Right ventricle myocardium superior (tissue), 1 donor: Measurements from ENCODE around the gene EYS. TPM values are rescaled to one million over a fixed set of nuclear protein-coding genes. Genes with fewer than 3 reads are reported as not detected.
"Not testable (repeated sequence)": the region's sequence is repeated elsewhere in the genome, so short reads cannot be mapped to it uniquely, and the experiment has no call there.

Experiments used
- ATAC-seq: fragments of 200-7000 bp; cut with Tn5 transposase; one replicate; pipeline ENCODE4 v1.9.1; 2020; ENCODE audit warnings: mild to moderate bottlenecking; ENCODE audit not compliant: poor library complexity
- DNase-seq: peaks from one replicate; pipeline ENCODE4 v3.0.0-alpha.2; 2020
- intact Hi-C: fragments of 100-400 bp; cut with DNase I; formaldehyde crosslinking; loops from one replicate; pipeline ENCODE4 v1.11.2; 2022
- total RNA-seq: library from RNA; stranded (reverse); fragmentation: NEBNext Ultra II Directional; extraction: Animal tissue kit (Norgen Biotek cat#: 25700); gene quantifications from one replicate; pipeline ENCODE4 v1.2.1, GENCODE V29; 2021
- donor health status: DM: no; HTN: yes; CAD: no; lungs with severe emphysema.

The EYS gene
- total RNA-seq, 1 donor from 2014 or later, result not detected

DNA sequence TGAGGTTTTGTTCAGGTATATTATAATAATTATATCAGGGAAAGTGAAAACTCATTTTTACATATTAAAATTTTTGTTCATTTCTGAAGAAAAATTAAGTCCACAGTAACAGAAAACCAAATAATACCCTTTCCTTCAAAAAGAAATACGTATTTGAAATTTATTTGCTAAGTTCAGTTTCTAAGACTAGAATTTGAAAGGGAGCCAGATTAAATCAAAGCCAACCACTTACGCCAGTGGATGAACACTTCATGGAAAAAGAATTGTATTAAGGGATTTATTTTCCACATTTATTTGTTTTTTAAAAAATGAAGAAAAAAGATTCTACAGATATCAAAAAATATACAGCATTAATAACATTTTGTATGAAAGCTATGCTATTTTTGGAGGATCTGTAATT lies 654.4 kb downstream of the EYS start:
- intact Hi-C loops, result no loop called here
- ATAC-seq (no peak), DNase-seq (no peak)

DNA sequence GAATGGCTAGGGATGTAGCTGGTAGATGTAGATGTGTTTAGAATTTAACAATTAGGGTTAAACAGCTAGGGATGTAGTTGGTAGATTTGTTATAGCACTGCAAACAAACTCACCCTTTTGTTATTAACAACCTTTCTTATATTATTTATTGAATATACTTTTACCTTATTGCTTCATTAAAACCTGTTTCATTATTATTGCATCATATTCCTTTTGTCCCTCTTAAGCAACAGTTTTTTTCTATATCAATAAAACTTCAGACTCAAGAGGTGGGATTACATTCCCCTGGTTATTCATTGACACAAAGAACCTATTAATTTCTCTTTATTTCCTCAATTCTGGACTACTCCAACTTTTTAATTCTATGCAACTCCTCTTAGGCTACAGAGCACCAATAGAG lies 661.2 kb downstream of the EYS start:
- no peak for DNase-seq
- intact Hi-C loops, result no loop called here
- no peak for ATAC-seq

DNA sequence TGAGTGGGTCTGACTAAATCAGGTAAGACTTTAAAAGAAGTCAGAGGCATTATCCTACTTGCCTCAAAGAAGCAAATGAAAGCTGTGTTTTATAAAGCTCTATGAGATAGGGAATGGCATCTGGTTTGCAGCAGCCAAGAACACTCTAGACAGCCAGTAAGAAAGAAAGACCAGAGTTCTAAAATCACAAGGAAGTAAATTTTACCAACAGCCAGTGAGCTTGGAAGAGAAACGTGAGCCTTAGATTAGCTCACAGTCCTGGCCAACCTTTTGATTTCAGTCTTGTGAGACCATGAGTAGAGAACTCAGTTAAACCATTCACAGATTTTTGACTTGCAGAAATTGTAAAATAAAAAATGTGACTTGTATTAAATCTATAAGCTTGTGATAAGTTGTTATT lies 693.0 kb downstream of the EYS start:
- DNase-seq (no peak), ATAC-seq (no peak)
- intact Hi-C loops, result no loop called here

DNA sequence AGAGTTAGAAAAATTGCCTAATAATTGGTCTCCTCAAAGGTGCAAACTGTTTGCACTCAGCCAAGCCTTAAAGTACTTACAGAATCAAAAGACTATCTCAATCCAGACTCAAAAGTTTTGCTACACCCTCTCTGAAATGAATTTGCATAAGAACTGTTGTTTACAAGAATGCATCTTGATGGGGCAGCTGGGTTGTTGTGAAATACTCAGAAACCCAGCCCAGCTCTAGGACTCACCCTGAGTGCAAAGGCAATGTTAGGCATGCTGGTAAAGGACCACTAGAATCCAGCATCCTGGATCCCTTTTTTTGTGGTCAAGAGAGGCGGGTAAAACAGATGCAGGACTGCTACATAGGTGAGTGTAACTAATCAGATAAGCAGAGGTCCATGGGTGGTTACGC lies 700.2 kb downstream of the EYS start:
- intact Hi-C loops, result no loop called here
- no peak for ATAC-seq
- DNase-seq, result no peak

DNA sequence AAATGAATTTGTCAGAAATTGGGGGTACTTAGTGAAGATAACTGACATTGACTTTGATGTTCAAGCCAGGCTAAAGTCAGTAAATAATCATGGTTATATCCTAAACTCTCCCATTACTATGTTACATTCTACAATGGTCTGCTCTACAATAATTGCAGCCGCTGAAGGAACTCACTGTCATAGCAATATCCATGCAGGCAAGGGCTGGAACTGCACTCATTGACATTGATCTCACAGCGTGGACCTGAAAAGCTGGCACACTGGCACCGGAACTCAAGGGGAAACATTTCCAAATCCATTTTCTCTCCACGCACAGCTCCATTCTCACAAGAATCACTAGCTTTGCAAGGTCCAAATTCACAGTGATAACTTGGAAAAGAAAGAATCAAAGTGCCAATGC lies 702.7 kb downstream of the EYS start:
- ATAC-seq (no peak), DNase-seq (no peak)
- intact Hi-C loops, result no loop called here

DNA sequence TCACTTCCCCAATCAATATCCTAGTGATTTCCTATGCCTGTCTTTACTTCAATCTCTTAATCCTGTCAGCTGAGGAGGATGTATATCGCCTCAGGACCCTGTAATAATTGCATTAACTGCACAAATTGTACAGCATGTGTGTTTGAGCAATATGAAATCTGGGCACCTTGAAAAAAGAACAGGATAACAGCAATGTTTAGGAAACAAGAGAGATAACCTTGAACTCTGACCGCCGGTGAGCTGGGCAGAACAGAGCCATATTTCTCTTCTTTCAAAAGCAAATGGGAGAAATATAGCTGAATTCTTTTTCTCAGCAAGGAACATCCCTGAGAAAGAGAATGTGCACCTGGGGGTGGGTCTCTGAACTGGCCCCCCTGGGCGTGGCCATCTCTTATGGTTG lies 704.1 kb downstream of the EYS start:
- DNase-seq, intact Hi-C loops, ATAC-seq: not testable (repeated sequence)

DNA sequence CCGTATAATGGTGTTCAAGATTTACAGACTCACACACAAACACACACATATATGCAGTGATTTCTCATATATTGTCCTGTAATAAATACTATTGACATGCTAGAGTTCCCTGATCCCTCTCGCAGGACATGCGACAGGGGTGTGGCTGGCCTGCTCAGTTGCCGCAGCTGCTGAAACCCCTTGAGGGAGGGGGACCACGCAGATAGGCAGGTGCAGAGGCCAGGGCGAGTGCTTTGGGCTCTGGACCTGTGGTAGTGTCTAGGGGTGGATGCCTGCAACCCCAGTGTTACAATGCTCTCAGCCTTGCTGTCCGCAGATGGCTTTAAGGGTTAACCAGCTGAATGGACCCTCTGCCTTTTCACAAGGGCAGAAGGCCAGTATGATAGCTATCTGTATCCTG lies 706.2 kb downstream of the EYS start:
- intact Hi-C loops, result no loop called here
- DNase-seq (no peak), ATAC-seq (no peak)

DNA sequence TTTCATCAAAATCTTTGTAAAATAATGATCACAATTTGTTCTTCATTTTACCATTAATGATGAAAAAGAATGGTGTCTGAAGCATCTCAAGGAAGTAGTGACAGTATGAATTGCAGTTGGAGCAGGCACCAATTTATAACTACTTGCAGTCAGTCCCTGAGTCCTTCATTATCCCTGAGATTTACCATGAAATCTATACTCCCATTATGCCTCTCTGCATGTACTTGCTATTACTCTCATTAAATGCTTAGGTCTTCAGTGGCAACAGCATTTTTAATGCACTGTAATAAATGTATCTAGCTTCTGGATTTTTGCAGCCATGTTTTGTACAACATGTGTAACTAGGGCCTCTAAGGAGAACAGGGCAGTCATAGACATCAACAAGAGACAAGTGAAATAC lies 708.8 kb downstream of the EYS start:
- ATAC-seq (no peak), DNase-seq (no peak)

DNA sequence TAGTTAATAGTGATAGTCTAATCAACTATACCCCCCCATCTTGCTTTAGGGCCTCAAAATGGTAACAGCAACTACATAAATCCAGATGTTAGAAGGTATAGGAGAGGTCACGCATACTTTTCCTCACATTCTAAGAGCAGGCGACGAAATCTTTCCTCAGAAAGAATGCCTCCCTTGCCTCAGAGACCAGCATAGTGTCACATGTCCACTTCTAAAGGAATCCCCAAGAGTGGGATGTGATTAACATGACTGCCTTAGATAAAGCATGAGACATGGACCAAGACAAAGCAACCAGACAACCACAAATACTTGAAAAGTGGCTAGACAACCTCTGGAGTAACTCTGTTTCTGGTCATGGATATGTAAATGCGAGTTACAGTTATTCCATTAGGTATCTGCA lies 710.7 kb downstream of the EYS start:
- ATAC-seq, result no peak
- intact Hi-C loops, result no loop called here
- no peak for DNase-seq

More for the DNA sequence above, 708.8 kb downstream of the EYS start:
- intact Hi-C loops, result no loop called here

DNA sequence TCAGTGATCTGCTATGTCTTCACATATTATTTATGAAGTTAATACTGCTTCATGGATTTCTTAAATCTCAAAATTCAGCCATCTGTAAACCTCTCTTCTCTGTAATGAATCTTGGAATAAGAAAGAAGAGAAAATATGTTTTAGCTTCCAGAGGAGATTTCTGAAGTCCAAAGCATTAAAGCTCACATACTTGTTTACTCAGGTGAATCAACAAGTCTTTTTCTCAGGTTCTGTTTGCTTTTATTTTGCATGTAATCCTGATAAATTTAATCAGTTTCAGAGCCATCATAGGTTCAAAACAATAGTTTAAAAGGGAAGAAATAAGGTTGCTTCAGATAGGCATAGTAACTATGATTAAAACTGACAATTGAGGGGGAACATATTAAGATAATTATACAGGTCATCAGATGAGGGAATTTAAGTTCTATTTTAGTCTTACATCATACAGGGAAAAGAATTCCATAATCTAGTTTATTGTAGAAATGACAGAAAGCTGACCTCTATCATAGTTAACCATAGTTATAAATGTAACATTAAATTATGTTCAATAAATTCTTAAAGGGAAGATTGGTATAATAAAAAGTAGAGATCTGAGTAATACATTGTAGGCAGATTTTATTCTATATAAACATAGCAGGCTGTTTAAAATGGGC lies 716.2 kb downstream of the EYS start:
- intact Hi-C loops, result no loop called here
- ATAC-seq (no peak), DNase-seq (no peak)

DNA sequence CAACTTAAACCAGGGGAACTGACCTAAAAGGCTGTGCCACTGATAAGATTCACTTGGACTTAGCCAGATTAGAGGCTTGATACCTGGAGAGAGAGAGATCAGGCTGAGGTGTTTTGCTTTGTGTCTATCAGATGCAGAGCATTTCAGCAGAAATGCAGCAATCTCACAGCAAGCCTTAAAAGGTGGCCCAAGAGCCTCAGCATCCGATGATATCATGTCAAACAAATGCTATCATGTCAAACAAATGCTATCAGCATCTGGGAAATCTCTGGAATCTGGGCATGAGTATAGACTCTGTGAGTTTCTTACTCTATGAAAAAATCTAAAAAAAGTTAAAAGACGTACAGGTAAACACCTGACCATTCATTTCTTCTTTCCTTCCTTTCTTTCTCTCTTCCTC lies 718.9 kb downstream of the EYS start:
- no peak for ATAC-seq
- DNase-seq, result no peak
- intact Hi-C loops, result no loop called here

DNA sequence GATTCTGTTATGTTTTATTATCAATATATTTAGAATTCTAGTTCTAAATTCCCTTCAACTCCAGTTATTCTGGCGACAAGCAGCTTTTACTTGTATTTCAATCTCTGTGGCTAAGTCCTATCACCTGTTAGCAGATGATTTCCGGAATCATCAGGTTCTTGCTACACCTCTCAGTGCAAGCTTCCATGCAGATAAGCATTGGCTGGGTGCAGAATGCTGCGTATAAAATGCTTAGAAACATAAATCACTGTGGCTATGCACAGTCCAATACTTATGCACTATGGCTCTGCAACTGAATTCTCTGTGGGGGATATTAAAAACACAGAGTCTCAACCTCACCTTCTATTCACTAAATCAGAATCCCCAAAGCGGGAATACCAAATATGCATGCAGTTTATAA lies 720.0 kb downstream of the EYS start:
- ATAC-seq (no peak), DNase-seq (no peak)
- intact Hi-C loops, result no loop called here

DNA sequence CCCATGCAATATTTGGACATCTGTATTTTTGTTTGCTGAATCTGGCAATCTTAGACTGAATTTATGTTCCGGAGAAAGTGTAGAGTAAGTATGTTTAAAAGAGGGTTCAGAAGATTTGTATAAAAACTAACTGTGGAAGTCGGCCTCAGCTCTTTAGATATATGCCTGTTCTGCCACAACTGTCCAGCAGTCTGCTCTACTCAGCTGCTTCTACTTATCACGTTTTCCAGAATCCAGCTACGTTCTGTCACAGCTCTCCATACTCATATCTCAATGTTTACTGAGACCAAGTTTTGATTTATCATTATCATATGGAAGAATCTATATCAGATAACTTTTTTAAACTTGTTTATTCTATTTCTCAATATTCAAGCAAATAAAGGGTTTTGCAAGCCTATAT lies 721.3 kb downstream of the EYS start:
- DNase-seq, result no peak
- no peak for ATAC-seq
- intact Hi-C loops, result no loop called here

DNA sequence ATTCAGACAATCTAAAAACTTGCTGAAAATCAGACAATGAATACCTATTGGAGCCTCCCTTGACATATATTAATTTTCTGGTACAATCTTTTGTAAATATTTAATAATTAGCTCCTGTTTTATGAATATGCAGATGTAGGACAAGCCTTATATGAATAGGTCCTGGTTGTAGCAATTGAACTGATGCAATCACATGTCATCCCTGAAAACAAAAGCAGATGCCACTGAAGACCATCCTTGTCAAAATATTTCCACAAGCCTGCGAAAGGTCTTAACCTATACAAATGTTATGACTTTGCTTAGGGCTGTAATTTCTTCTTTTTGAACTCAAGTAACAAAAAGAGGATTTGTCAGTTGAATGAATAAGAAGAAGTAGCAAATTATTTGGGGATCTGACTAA lies 722.1 kb downstream of the EYS start:
- DNase-seq, result no peak
- intact Hi-C loops, result no loop called here
- no peak for ATAC-seq

DNA sequence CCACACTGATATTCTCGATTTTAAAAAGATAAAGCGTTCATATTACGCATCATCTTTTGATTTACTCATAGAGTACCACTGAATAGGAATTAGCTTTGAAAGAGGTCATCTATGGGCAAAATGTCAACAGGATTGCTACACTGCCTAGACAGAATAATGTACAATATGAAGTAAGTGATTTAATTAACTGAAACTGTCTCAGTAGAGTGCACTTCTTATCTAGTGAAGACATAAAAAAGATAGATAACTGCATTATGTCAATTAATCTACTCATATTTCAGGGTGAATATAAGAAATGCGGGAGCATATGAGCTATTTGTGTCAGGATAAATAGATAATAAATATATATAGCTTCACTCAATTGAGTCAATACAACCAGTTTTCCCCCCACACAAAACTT lies 723.9 kb downstream of the EYS start:
- DNase-seq (no peak), ATAC-seq (no peak)
- intact Hi-C loops, result no loop called here

DNA sequence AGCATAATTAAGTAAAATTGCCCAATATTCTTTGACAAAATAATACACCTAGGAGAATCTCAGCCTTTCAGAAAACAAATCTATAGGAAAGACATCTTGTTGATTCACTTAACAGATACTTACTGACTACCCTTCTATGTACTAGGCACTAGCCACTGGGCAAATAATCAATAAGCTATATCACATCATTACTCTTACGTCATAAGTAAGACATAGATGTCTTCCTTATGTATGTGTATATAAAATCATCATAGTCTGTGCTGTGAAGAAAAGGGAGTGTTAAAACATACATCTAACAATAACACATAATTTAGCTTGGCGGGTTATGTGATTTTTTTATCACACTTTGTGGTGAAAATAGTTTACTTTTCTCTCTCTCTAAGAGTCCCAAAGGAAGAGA lies 733.9 kb downstream of the EYS start:
- intact Hi-C loops, result no loop called here
- no peak for DNase-seq
- ATAC-seq, result no peak

DNA sequence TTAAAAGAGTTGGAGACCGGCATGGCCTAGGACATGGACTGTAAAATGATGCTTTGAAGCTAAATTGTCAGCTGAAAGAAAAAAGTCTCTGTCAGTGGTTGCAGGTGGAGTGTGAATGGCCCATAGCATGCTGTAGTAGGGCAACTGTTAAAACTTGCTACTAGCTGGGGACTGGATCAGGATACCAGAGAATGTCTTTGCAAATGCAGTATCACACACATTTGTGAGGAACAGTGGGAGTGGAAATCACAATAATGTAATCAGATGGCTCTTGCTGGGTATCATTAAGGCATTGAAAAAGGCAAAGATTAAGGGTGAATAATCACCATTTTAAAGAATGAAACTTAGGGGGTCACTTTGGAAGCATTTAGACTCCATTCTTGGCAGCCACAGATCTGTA lies 737.9 kb downstream of the EYS start:
- ATAC-seq, result no peak
- intact Hi-C loops, result no loop called here
- no peak for DNase-seq

DNA sequence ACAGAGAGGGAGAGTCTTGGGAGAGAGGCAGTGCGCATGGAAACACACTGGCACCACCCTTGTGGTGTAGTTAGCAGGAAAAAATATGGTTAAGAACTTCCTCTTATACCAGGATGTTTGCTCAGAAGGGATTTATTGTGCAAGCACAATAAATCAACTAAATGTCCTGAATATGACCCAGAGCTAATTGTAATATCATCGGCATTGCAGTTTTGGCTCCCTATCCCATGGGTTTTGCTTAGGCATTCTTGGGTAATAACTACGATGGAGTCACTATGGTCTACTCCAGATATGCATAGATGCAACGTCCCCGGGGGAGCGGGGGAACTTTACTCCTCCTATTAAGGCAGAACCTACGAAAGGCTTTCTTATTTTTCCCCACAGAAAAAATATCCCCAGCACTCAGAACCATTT lies 751.6 kb downstream of the EYS start:
- ATAC-seq (no peak), DNase-seq (no peak)
- intact Hi-C loops, result no loop called here

DNA sequence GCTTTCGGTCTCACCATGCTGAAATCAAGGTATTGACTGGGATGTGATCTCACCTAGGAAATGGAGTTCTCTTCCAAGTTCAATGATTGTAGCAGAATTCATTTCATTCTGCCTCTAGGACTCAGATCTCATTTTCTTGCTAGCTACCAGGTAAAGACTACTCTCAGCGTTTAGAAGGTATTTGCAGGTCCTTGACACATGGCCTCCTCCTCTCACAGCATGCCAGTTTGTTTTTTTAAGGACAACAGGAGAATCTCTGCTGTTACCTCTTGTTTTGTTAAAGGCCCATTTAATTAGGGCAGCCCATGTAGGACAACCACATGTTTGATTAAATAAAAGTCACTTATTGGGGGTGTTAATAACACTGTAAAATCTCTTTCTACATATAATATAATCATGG lies 757.8 kb downstream of the EYS start:
- no peak for DNase-seq
- intact Hi-C loops, result no loop called here
- ATAC-seq, result no peak

DNA sequence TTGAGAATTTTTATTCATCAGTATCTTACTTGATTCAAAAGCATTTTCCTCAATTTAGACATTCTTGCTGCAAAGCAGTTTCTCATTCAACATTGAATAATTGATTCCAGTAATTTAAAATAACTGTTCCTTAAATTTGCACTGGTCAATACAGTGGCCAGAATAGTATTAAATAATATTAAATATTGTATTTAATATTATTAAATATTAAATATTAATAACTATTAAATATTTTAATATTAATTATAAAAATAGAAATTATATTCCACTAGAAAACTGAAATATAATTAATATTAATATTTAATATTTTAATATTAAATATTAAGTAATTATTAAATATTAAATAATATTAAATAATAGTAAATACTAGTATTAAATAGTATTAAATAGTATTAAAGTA lies 758.8 kb downstream of the EYS start:
- no peak for DNase-seq
- ATAC-seq, result no peak
- intact Hi-C loops, result no loop called here

DNA sequence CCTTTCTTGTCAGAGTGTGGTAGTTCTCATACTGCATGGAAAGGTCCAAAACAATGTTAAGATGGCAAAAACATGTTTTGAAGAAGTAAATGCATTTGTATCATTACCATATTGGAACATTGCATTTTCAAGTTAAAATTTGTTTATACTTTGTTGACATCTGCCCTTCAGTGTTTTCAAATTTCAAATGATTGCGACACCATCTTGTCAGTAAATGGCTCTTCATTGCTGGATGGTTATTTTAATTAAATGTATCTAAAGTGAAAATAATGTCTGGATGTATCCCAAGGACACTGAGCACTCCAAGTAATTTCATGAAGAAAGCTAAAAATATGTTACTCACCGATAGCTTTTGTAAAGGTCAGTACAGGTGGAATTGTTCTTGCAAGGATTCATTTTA lies 761.6 kb downstream of the EYS start:
- ATAC-seq, result no peak
- no peak for DNase-seq
- intact Hi-C loops, result no loop called here
